Breast epithelium (tissue), 3 donors: ENCODE results near the gene FAM200A.

Source experiments
- POLR2A ChIP-seq: fragments of 450-650 bp; IDR thresholded peaks from one replicate; pipeline ENCODE4 v1.6.1; 2016; ENCODE audit warnings: antibody characterized with exemption, mild to moderate bottlenecking, moderate library complexity
- POLR2AphosphoS5 ChIP-seq, 3 donors: sonication (generic); formaldehyde crosslinking; IDR thresholded peaks; one replicate each; pipeline ENCODE4 v1.6.1; 2017; ENCODE audit warnings: antibody characterized with exemption in 3 of 3
- TF ChIP-seq, protein P1 (sequence below), 3 donors: fragments of 450-650 bp; IDR thresholded peaks; one replicate each; pipeline ENCODE4 v1.5.1; 2016 to 2017; ENCODE audit warnings: antibody characterized with exemption in 3 of 3, mild to moderate bottlenecking in 3 of 3, moderate library complexity in 3 of 3

DNA sequence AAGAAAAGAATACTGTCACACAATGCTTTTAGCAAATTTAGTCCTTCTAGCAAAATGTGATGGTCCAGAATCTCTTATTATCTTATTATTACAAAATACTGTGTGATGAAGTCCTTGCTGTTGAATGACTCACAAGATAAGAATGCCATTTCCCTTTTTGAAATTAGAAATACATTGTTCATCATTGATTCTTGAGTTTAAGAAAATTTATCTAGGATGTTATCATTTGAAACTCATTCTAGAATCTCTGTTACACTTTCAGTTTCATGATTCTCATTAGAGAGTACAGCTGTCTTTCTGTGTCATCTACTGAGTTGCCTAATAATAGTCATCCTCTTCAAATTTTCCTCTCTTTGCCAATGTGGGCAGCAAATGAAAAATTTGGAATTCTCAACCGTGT lies 37.9 kb downstream of the FAM200A start:
- TF ChIP-seq, protein P1, sequence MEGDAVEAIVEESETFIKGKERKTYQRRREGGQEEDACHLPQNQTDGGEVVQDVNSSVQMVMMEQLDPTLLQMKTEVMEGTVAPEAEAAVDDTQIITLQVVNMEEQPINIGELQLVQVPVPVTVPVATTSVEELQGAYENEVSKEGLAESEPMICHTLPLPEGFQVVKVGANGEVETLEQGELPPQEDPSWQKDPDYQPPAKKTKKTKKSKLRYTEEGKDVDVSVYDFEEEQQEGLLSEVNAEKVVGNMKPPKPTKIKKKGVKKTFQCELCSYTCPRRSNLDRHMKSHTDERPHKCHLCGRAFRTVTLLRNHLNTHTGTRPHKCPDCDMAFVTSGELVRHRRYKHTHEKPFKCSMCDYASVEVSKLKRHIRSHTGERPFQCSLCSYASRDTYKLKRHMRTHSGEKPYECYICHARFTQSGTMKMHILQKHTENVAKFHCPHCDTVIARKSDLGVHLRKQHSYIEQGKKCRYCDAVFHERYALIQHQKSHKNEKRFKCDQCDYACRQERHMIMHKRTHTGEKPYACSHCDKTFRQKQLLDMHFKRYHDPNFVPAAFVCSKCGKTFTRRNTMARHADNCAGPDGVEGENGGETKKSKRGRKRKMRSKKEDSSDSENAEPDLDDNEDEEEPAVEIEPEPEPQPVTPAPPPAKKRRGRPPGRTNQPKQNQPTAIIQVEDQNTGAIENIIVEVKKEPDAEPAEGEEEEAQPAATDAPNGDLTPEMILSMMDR (IDR thresholded peaks at IDR 0.05), result no peak
- no peak for TF ChIP-seq POLR2A
- no peak for TF ChIP-seq POLR2AphosphoS5 (IDR thresholded peaks at IDR 0.05)
